ENCODE data around the gene PLXDC1.

Gene PLXDC1

GRCh38 chr17:39107973-39108372 is 43.5 kb downstream of the PLXDC1 start:
- TF ChIP-seq BCL11B (tag by site-specific recombination; IDR thresholded peaks at IDR 0.05; ENCODE audit: low read depth) (no peak), GLI4 (tag by site-specific recombination; IDR thresholded peaks at IDR 0.05) (no peak), GLIS2 (tag by site-specific recombination; IDR thresholded peaks at IDR 0.05) (no peak), ZNF211 (tag by site-specific recombination; IDR thresholded peaks at IDR 0.05; ENCODE audit: low read depth) (no peak), ZNF560 (tag by site-specific recombination; IDR thresholded peaks at IDR 0.05; ENCODE audit: borderline replicate concordance) (no peak), ZBTB17 (tag by site-specific recombination; IDR thresholded peaks at IDR 0.05) (no peak), ZBTB20 (tag by site-specific recombination; IDR thresholded peaks at IDR 0.05) (no peak), ZNF548 (tag by site-specific recombination; IDR thresholded peaks at IDR 0.05) (no peak), ZNF514 (tag by site-specific recombination; IDR thresholded peaks at IDR 0.05) (no peak), ZSCAN4 (tag by site-specific recombination; IDR thresholded peaks at IDR 0.05) (no peak), ZNF510 (tag by site-specific recombination; IDR thresholded peaks at IDR 0.05; ENCODE audit: insufficient replicate concordance) (no peak), ZNF529 (tag by site-specific recombination; IDR thresholded peaks at IDR 0.05; ENCODE audit: insufficient replicate concordance) (no peak), ZNF112 (tag by site-specific recombination; IDR thresholded peaks at IDR 0.05) (no peak), ZNF558 (tag by site-specific recombination; IDR thresholded peaks at IDR 0.05) (no peak), KLF17 (tag by site-specific recombination; IDR thresholded peaks at IDR 0.05) (no peak), ZBTB7A (tag by site-specific recombination; IDR thresholded peaks at IDR 0.05; ENCODE audit: low read depth) (no peak)
- ChIA-PET POLR2A (no interaction called here), CTCF (interaction anchor here (0.6 kb wide), 2 partner anchors 184 to 373 kb away, joined by 3 read pairs; no protein-coding TSS in a partner anchor)
- Histone ChIP-seq H3K4me1 (ENCODE audit: control insufficient read depth, insufficient read depth, low read length) (no peaks in the 10 kb centered on the region), H3K36me3 (ENCODE audit: control insufficient read depth in 2 of 2, insufficient read depth in 1 of 2, low read length in 2 of 2) (no peaks in the 10 kb centered on the region), H3K4me3 (ENCODE audit: low read depth, low read length) (no peak overlapping the region), H3K27ac (ENCODE audit: extremely low read depth, low read depth, low read length) (no peak overlapping the region), H3K9me3 (ENCODE audit: control insufficient read depth, insufficient read depth, low read depth, low read length) (no peaks in the 10 kb centered on the region)

- CTCF ChIA-PET, result no interaction called here
- H3K9me3 ChIP-seq (ENCODE audit: control insufficient read depth, insufficient read depth, low read depth, low read length), result no peaks in the 10 kb centered on the region
- no peaks in the 10 kb centered on the region for H3K4me1 ChIP-seq (ENCODE audit: control insufficient read depth, insufficient read depth, low read length)
- H3K27ac ChIP-seq (ENCODE audit: extremely low read depth, low read depth, low read length), result no peak overlapping the region
- TF ChIP-seq ZSCAN23 (tag by site-specific recombination; IDR thresholded peaks at IDR 0.05) (no peak), ZNF830 (tag by site-specific recombination; IDR thresholded peaks at IDR 0.05; ENCODE audit: low read depth) (no peak), ZSCAN16 (tag by site-specific recombination; IDR thresholded peaks at IDR 0.05) (no peak), ZFP69B (tag by site-specific recombination; IDR thresholded peaks at IDR 0.05) (no peak), ZNF266 (tag by site-specific recombination; IDR thresholded peaks at IDR 0.05; ENCODE audit: low read depth) (no peak), ZNF140 (tag by site-specific recombination; IDR thresholded peaks at IDR 0.05) (no peak), ZNF214 (tag by site-specific recombination; IDR thresholded peaks at IDR 0.05; ENCODE audit: borderline replicate concordance) (no peak), ZNF560 (tag by site-specific recombination; IDR thresholded peaks at IDR 0.05; ENCODE audit: borderline replicate concordance) (no peak), ZFP37 (tag by site-specific recombination; IDR thresholded peaks at IDR 0.05) (no peak)
- POLR2A ChIA-PET, result interaction anchor here (0.7 kb wide), 1 partner anchor 37 kb away, joined by 3 read pairs; no protein-coding TSS in a partner anchor
- H3K4me3 ChIP-seq (ENCODE audit: low read depth, low read length), result no peak overlapping the region
- no peaks in the 10 kb centered on the region for H3K36me3 ChIP-seq (ENCODE audit: control insufficient read depth in 2 of 2, insufficient read depth in 1 of 2, low read length in 2 of 2)
Measured at GRCh38 chr17:39107155-39107554, 44.3 kb downstream of the PLXDC1 start.
